HepG2 (cell line): Measurements from ENCODE around the gene BUD23. TPM values are rescaled to one million over a fixed set of nuclear protein-coding genes. Genes with fewer than 3 reads are reported as not detected.
A peak's percentile ranks its signal among the peaks of the same experiment; 100 is the strongest.

ENCODE experiments used
- CHD4 ChIP-seq: fragments of 200-600 bp; sonication (generic); IDR thresholded peaks from 2 replicates; pipeline ENCODE4 v1.7.0; 2017; ENCODE audit warnings: mild to moderate bottlenecking, low read length, borderline replicate concordance
- FOXK1 ChIP-seq: sonication (generic); formaldehyde crosslinking; IDR thresholded peaks from 2 replicates; pipeline ENCODE4 v1.4.0; 2020; ENCODE audit warnings: low read depth, missing genetic modification reagents, borderline replicate concordance
- GABPB1 ChIP-seq: IDR thresholded peaks from 2 replicates; pipeline ENCODE4 v1.6.1; 2016; ENCODE audit warnings: mild to moderate bottlenecking, missing genetic modification reagents, moderate library complexity, missing compliant biosample characterization
- GFI1 ChIP-seq: sonication (generic); formaldehyde crosslinking; IDR thresholded peaks from 2 replicates; pipeline ENCODE4 v1.5.0; 2020; ENCODE audit warnings: missing genetic modification reagents, mild to moderate bottlenecking, borderline replicate concordance
- HDAC1 ChIP-seq: sonication (generic); formaldehyde crosslinking; IDR thresholded peaks from 2 replicates; pipeline ENCODE4 v1.5.1; 2020; ENCODE audit warnings: mild to moderate bottlenecking, missing genetic modification reagents
- MIER3 ChIP-seq: IDR thresholded peaks from 2 replicates; pipeline ENCODE4 v1.6.1; 2016; ENCODE audit warnings: missing compliant biosample characterization, borderline replicate concordance
- PCBP2 ChIP-seq: fragments of 200-400 bp; formaldehyde crosslinking; optimal IDR thresholded peaks from 2 replicates; pipeline ENCODE3; 2018; ENCODE audit warnings: low read length, low read depth; ENCODE audit not compliant: poor library complexity, severe bottlenecking
- SP4 ChIP-seq: sonication (generic); formaldehyde crosslinking; IDR thresholded peaks from 2 replicates; pipeline ENCODE4 v1.8.1; 2023; ENCODE audit warnings: mild to moderate bottlenecking, missing genetic modification reagents
- ZNF382 ChIP-seq: sonication (generic); formaldehyde crosslinking; IDR thresholded peaks from 2 replicates; pipeline ENCODE4 v1.5.0; 2020; ENCODE audit warnings: missing genetic modification reagents, mild to moderate bottlenecking, borderline replicate concordance
- ZNF615 ChIP-seq: sonication (generic); formaldehyde crosslinking; IDR thresholded peaks from 2 replicates; pipeline ENCODE4 v1.5.0; 2020; ENCODE audit warnings: mild to moderate bottlenecking, missing genetic modification reagents, borderline replicate concordance
- ZSCAN22 ChIP-seq: sonication (generic); formaldehyde crosslinking; IDR thresholded peaks from 2 replicates; pipeline ENCODE4 v1.4.0; 2020; ENCODE audit warnings: mild to moderate bottlenecking, missing genetic modification reagents
- ZSCAN30 ChIP-seq: sonication (generic); formaldehyde crosslinking; IDR thresholded peaks from 2 replicates; pipeline ENCODE4 v1.5.0; 2020; ENCODE audit warnings: mild to moderate bottlenecking, missing genetic modification reagents
- polyA plus RNA-seq, 8 experiments: library from polyadenylated mRNA; depleted of rRNA in 3 of 8; stranded (reverse) in 7 of 8; unstranded in 1 of 8; fragments of >200 nt; fragmentation: Illumina TruSeq in 4 of 8; extraction: Trizol in 4 of 8; gene quantifications; 2 replicates each; pipeline versions ENCODE4 v1.2.1 to v1.2.3, GENCODE V29; 2011 to 2016; ENCODE audit warnings: low read depth in 4 of 8, missing spikeins in 1 of 8, mixed read lengths in 1 of 8; ENCODE audit not compliant: insufficient read depth in 1 of 8
- total RNA-seq, 5 experiments: library from RNA; depleted of rRNA; stranded (reverse); fragments of >200 nt; fragmentation: Illumina TruSeq; extraction: Trizol; gene quantifications; 2 replicates each; pipeline ENCODE4 v1.2.3, GENCODE V29; 2016; ENCODE audit warnings: low read depth in 1 of 5
- TF ChIP-seq, protein P1 (sequence below): sonication (generic); formaldehyde crosslinking; IDR thresholded peaks from 2 replicates; pipeline ENCODE4 v1.4.0; 2020; ENCODE audit warnings: missing genetic modification reagents, borderline replicate concordance
- TF ChIP-seq, protein P2 (sequence below): sonication (generic); formaldehyde crosslinking; conservative IDR thresholded peaks from 2 replicates; pipeline ENCODE4 v1.4.0; 2020; ENCODE audit warnings: missing genetic modification reagents
- TF ChIP-seq, protein P3 (sequence below): sonication (generic); formaldehyde crosslinking; IDR thresholded peaks from 2 replicates; pipeline ENCODE4 v1.5.0; 2020; ENCODE audit warnings: missing genetic modification reagents
- TF ChIP-seq, protein P4 (sequence below): sonication (generic); formaldehyde crosslinking; IDR thresholded peaks from 2 replicates; pipeline ENCODE4 v1.9.0; 2022; ENCODE audit warnings: low read depth, missing genetic modification reagents
- TF ChIP-seq, protein P5 (sequence below): sonication (generic); formaldehyde crosslinking; IDR thresholded peaks from 2 replicates; pipeline ENCODE4 v1.4.0; 2020; ENCODE audit warnings: mild to moderate bottlenecking, missing genetic modification reagents

The BUD23 gene
- total and polyA plus RNA-seq, 2 of the 13 experiments (the other 11 are each of a cell fraction or from before 2014, with no cell fraction given) = 47.5 to 54.5 TPM

DNA sequence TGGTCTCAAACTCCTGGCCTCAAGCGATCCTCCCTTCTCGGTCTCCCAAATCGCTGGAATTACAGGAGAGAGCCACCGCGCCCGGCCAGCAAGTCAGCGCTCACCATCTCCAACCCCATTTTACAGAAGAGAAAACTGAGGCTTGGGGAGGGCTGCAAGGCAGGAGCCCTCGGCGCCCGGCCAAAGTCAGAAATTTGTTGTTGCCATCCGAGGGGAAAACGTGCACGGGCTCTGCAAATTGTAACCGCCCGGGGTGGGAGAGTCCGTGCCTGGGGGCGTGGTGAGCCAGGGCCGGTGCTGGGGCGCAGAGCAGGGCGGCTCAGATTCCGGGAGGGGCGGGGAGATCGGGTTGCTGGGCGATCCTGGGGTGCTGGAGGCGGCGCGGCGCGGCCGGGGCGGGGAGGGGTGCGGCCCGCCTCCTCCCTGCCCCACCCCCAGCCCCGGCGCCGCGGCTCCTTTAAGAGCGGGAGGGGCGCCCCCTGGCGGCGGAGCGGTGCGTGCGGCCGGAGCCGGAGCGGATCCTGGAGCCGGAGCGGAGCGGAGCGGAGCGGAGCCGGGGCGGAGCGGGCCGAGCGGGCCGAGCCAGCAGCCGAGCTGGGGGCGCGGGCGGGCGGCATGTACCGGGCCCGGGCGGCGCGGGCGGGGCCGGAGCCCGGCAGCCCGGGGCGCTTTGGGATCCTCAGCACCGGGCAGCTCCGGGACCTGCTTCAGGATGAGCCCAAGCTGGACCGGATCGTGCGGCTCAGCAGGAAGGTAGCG lies 15.9 kb upstream of the BUD23 start, which contains the start of gene VPS37D (continued):
- no peak for TF ChIP-seq PCBP2
- TF ChIP-seq GFI1 (CRISPR knock-in tag) = peak; percentile 55; the same call in 1 of the 2 replicates
- TF ChIP-seq, protein P1, sequence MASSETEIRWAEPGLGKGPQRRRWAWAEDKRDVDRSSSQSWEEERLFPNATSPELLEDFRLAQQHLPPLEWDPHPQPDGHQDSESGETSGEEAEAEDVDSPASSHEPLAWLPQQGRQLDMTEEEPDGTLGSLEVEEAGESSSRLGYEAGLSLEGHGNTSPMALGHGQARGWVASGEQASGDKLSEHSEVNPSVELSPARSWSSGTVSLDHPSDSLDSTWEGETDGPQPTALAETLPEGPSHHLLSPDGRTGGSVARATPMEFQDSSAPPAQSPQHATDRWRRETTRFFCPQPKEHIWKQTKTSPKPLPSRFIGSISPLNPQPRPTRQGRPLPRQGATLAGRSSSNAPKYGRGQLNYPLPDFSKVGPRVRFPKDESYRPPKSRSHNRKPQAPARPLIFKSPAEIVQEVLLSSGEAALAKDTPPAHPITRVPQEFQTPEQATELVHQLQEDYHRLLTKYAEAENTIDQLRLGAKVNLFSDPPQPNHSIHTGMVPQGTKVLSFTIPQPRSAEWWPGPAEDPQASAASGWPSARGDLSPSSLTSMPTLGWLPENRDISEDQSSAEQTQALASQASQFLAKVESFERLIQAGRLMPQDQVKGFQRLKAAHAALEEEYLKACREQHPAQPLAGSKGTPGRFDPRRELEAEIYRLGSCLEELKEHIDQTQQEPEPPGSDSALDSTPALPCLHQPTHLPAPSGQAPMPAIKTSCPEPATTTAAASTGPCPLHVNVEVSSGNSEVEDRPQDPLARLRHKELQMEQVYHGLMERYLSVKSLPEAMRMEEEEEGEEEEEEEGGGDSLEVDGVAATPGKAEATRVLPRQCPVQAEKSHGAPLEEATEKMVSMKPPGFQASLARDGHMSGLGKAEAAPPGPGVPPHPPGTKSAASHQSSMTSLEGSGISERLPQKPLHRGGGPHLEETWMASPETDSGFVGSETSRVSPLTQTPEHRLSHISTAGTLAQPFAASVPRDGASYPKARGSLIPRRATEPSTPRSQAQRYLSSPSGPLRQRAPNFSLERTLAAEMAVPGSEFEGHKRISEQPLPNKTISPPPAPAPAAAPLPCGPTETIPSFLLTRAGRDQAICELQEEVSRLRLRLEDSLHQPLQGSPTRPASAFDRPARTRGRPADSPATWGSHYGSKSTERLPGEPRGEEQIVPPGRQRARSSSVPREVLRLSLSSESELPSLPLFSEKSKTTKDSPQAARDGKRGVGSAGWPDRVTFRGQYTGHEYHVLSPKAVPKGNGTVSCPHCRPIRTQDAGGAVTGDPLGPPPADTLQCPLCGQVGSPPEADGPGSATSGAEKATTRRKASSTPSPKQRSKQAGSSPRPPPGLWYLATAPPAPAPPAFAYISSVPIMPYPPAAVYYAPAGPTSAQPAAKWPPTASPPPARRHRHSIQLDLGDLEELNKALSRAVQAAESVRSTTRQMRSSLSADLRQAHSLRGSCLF (CRISPR knock-in tag) = no peak
- TF ChIP-seq, protein P2, sequence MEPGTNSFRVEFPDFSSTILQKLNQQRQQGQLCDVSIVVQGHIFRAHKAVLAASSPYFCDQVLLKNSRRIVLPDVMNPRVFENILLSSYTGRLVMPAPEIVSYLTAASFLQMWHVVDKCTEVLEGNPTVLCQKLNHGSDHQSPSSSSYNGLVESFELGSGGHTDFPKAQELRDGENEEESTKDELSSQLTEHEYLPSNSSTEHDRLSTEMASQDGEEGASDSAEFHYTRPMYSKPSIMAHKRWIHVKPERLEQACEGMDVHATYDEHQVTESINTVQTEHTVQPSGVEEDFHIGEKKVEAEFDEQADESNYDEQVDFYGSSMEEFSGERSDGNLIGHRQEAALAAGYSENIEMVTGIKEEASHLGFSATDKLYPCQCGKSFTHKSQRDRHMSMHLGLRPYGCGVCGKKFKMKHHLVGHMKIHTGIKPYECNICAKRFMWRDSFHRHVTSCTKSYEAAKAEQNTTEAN = no peak
- TF ChIP-seq FOXK1 = no peak; the same call in 1 of the 2 replicates
- no peak for TF ChIP-seq ZSCAN22
- TF ChIP-seq, protein P3, sequence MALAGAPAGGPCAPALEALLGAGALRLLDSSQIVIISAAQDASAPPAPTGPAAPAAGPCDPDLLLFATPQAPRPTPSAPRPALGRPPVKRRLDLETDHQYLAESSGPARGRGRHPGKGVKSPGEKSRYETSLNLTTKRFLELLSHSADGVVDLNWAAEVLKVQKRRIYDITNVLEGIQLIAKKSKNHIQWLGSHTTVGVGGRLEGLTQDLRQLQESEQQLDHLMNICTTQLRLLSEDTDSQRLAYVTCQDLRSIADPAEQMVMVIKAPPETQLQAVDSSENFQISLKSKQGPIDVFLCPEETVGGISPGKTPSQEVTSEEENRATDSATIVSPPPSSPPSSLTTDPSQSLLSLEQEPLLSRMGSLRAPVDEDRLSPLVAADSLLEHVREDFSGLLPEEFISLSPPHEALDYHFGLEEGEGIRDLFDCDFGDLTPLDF (CRISPR knock-in tag) = no peak
- TF ChIP-seq, protein P4, sequence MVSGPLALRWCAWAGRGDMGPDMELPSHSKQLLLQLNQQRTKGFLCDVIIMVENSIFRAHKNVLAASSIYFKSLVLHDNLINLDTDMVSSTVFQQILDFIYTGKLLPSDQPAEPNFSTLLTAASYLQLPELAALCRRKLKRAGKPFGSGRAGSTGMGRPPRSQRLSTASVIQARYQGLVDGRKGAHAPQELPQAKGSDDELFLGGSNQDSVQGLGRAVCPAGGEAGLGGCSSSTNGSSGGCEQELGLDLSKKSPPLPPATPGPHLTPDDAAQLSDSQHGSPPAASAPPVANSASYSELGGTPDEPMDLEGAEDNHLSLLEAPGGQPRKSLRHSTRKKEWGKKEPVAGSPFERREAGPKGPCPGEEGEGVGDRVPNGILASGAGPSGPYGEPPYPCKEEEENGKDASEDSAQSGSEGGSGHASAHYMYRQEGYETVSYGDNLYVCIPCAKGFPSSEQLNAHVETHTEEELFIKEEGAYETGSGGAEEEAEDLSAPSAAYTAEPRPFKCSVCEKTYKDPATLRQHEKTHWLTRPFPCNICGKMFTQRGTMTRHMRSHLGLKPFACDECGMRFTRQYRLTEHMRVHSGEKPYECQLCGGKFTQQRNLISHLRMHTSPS (CRISPR knock-in tag) = no peak
- TF ChIP-seq SP4 (CRISPR knock-in tag) = peak; percentile 87
- no peak for TF ChIP-seq ZSCAN30 (CRISPR knock-in tag)
- TF ChIP-seq GABPB1 (CRISPR knock-in tag) = peak; percentile 58; the same call in 1 of the 2 replicates
- TF ChIP-seq HDAC1 = peak; percentile 90
- peak; percentile 30; the same call in 1 of the 2 replicates for TF ChIP-seq MIER3 (CRISPR knock-in tag)
- TF ChIP-seq CHD4 = peak; percentile 99
- no peak for TF ChIP-seq ZNF382 (CRISPR knock-in tag)
- TF ChIP-seq, protein P5, sequence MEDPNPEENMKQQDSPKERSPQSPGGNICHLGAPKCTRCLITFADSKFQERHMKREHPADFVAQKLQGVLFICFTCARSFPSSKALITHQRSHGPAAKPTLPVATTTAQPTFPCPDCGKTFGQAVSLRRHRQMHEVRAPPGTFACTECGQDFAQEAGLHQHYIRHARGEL (CRISPR knock-in tag) = no peak
- no peak for TF ChIP-seq ZNF615 (CRISPR knock-in tag)
